H1 (cell line): Measurements from ENCODE around the gene CPD. TPM values are rescaled to one million over a fixed set of nuclear protein-coding genes. Genes with fewer than 3 reads are reported as not detected.

Experiments used
- CTCF ChIA-PET: fragments of 300-600 bp; sonication (Branson Sonifier 250); formaldehyde crosslinking; loops from one replicate; lab custom pipeline; 2021; ENCODE audit not compliant: partially characterized antibody; lab: Charles Lee
- POLR2A ChIA-PET: fragments of 300-600 bp; sonication (Branson Sonifier 250); formaldehyde crosslinking; loops from one replicate; lab custom pipeline; 2021; ENCODE audit warnings: inconsistent platforms; ENCODE audit not compliant: partially characterized antibody; lab: Charles Lee
- DNase-seq, 2 experiments: peaks; one replicate each; pipeline versions ENCODE4 v3.0.0 to v3.0.0-alpha.2; 2010 to 2022; ENCODE audit warnings: low spot score in 2 of 2, low read depth in 1 of 2, mixed read lengths in 1 of 2
- FAIRE-seq: peaks from 2 replicates; lab custom pipeline; 2011; peaks lifted over from hg19 to GRCh38; lab: Jason Lieb, UNC
- H2AFZ ChIP-seq: 2 replicates; pipeline ENCODE4 v1.8.1; 2012; ENCODE audit warnings: low read length, inconsistent platforms
- H2AK5ac ChIP-seq: 2 replicates; pipeline ENCODE4 v1.6.1; 2013; ENCODE audit warnings: low read depth, low read length
- H2BK120ac ChIP-seq: replicated peaks from 2 replicates; pipeline ENCODE3; 2013; ENCODE audit warnings: low read depth, low read length, inconsistent platforms
- H2BK12ac ChIP-seq: 2 replicates; pipeline ENCODE4 v1.6.1; 2013; ENCODE audit warnings: low read depth, low read length
- H2BK15ac ChIP-seq: 2 replicates; pipeline ENCODE4 v1.6.1; 2013; ENCODE audit warnings: low read length
- H2BK20ac ChIP-seq: 2 replicates; pipeline ENCODE4 v1.6.1; 2013; ENCODE audit warnings: low read length
- H2BK5ac ChIP-seq: 2 replicates; pipeline ENCODE4 v1.6.1; 2013; ENCODE audit warnings: low read depth, low read length
- H3K14ac ChIP-seq: 2 replicates; pipeline ENCODE4 v1.6.1; 2013; ENCODE audit warnings: inconsistent platforms; ENCODE audit not compliant: insufficient read length
- H3K18ac ChIP-seq: 2 replicates; pipeline ENCODE4 v1.6.1; 2013; ENCODE audit warnings: low read length; ENCODE audit errors: extremely low read depth
- H3K23ac ChIP-seq: 2 replicates; pipeline ENCODE4 v1.6.1; 2013; ENCODE audit warnings: inconsistent platforms; ENCODE audit not compliant: insufficient read length
- H3K23me2 ChIP-seq: 2 replicates; pipeline ENCODE4 v1.6.1; 2013; ENCODE audit warnings: low read depth, low read length
- H3K27ac ChIP-seq: 2 replicates; pipeline ENCODE4 v1.6.1; 2011; ENCODE audit warnings: low read depth, low read length, inconsistent platforms
- H3K27me3 ChIP-seq, 4 experiments: replicated peaks in 1 of 4; 1 replicate in 1 of 4; 2 replicates in 3 of 4; pipeline versions ENCODE4 v1.6.1 to v1.8.1; 2011 to 2013; ENCODE audit warnings: low read length in 3 of 4, mild to moderate bottlenecking in 3 of 4, inconsistent platforms in 2 of 4, mixed read lengths in 2 of 4, moderate library complexity in 1 of 4; ENCODE audit not compliant: control insufficient read depth in 3 of 4, insufficient read depth in 3 of 4; ENCODE audit errors: extremely low read depth in 1 of 4
- H3K36me3 ChIP-seq, 4 experiments: 2 replicates each; pipeline versions ENCODE4 v1.6.1 to v1.8.1; 2011 to 2013; ENCODE audit warnings: mild to moderate bottlenecking in 4 of 4, low read length in 3 of 4, moderate library complexity in 2 of 4, control low read depth in 1 of 4, inconsistent platforms in 1 of 4; ENCODE audit not compliant: insufficient read depth in 4 of 4, control insufficient read depth in 2 of 4
- H3K4ac ChIP-seq: replicated peaks from 2 replicates; pipeline ENCODE3; 2013; ENCODE audit warnings: low read length, low read depth, mixed read lengths, inconsistent platforms; ENCODE audit not compliant: insufficient read length
- H3K4me1 ChIP-seq, 4 experiments: replicated peaks in 1 of 4; 1 replicate in 1 of 4; 2 replicates in 3 of 4; pipeline versions ENCODE4 v1.6.1 to v1.8.1; 2011 to 2013; ENCODE audit warnings: low read length in 3 of 4, inconsistent platforms in 2 of 4, mixed read lengths in 1 of 4; ENCODE audit not compliant: insufficient read depth in 4 of 4, control insufficient read depth in 3 of 4
- H3K4me2 ChIP-seq, 2 experiments: 2 replicates each; pipeline versions ENCODE4 v1.6.1 to v1.8.1; 2011 to 2013; ENCODE audit warnings: low read depth in 2 of 2, low read length in 2 of 2, control low read depth in 1 of 2, inconsistent platforms in 1 of 2, mild to moderate bottlenecking in 1 of 2; ENCODE audit not compliant: insufficient read depth in 1 of 2
- H3K4me3 ChIP-seq, 4 experiments: fragments of 200-600, 300-600 bp in 1 of 4; sonication (generic), shearing (Covaris generic), sonication (Bioruptor Twin) in 1 of 4; 2 replicates each; pipeline versions ENCODE4 v1.5.1 to v1.8.1; 2011 to 2016; ENCODE audit warnings: low read length in 4 of 4, low read depth in 3 of 4, control low read depth in 2 of 4, inconsistent platforms in 2 of 4, mild to moderate bottlenecking in 2 of 4, mixed read lengths in 1 of 4, moderate library complexity in 1 of 4; ENCODE audit not compliant: insufficient read depth in 2 of 4; ENCODE audit errors: extremely low read depth in 1 of 4
- H3K56ac ChIP-seq: replicated peaks from 2 replicates; pipeline ENCODE3; 2013; ENCODE audit warnings: low read depth, mild to moderate bottlenecking, mixed read lengths, low read length, inconsistent platforms; ENCODE audit not compliant: insufficient read length
- H3K79me1 ChIP-seq: 2 replicates; pipeline ENCODE4 v1.6.1; 2013; ENCODE audit warnings: low read depth, low read length, control low read depth
- H3K79me2 ChIP-seq, 2 experiments: 2 replicates each; pipeline versions ENCODE4 v1.6.1 to v1.8.1; 2012 to 2013; ENCODE audit warnings: low read length in 2 of 2, mild to moderate bottlenecking in 2 of 2, inconsistent platforms in 1 of 2; ENCODE audit not compliant: insufficient read depth in 2 of 2, control insufficient read depth in 1 of 2
- H3K9ac ChIP-seq, 4 experiments: replicated peaks in 1 of 4; 1 replicate in 1 of 4; 2 replicates in 3 of 4; pipeline versions ENCODE4 v1.6.1 to v1.8.1; 2011 to 2013; ENCODE audit warnings: low read depth in 3 of 4, low read length in 3 of 4, control low read depth in 2 of 4, mild to moderate bottlenecking in 2 of 4, moderate library complexity in 2 of 4, inconsistent platforms in 1 of 4; ENCODE audit errors: extremely low read depth in 1 of 4
- H3K9me3 ChIP-seq, 2 experiments: 2 replicates each; pipeline versions ENCODE4 v1.6.1 to v1.8.1; 2012 to 2013; ENCODE audit warnings: mild to moderate bottlenecking in 2 of 2, moderate library complexity in 2 of 2, control low read depth in 1 of 2, inconsistent platforms in 1 of 2, low read depth in 1 of 2, low read length in 1 of 2, mixed read lengths in 1 of 2; ENCODE audit not compliant: insufficient read depth in 2 of 2
- H4K20me1 ChIP-seq, 2 experiments: replicated peaks in 1 of 2; 2 replicates each; pipeline versions ENCODE3 to v1.8.1; 2011 to 2013; ENCODE audit warnings: inconsistent platforms in 2 of 2, low read length in 2 of 2, mild to moderate bottlenecking in 1 of 2; ENCODE audit not compliant: insufficient read depth in 2 of 2, control insufficient read depth in 1 of 2
- H4K5ac ChIP-seq: 2 replicates; pipeline ENCODE4 v1.6.1; 2013; ENCODE audit warnings: low read length, low read depth, mixed read lengths, inconsistent platforms; ENCODE audit not compliant: insufficient read length
- H4K8ac ChIP-seq: 2 replicates; pipeline ENCODE4 v1.8.0; 2013; ENCODE audit warnings: mild to moderate bottlenecking, moderate library complexity, low read length, inconsistent platforms; ENCODE audit not compliant: insufficient read depth; ENCODE audit errors: extremely low read depth
- H4K91ac ChIP-seq: replicated peaks from 2 replicates; pipeline ENCODE3; 2013; ENCODE audit warnings: low read length, mixed read lengths, inconsistent platforms; ENCODE audit not compliant: insufficient read length
- MAFK ChIP-seq: IDR thresholded peaks from 2 replicates; pipeline ENCODE4 v1.6.1; 2012; ENCODE audit warnings: low read depth, mild to moderate bottlenecking, improper control_type of control experiment, low read length
- RNF2 ChIP-seq: fragments of 200-900, 300-1000 bp; sonication (generic); IDR thresholded peaks from 2 replicates; pipeline ENCODE4 v1.7.1; 2016; ENCODE audit warnings: borderline replicate concordance, low read depth, mild to moderate bottlenecking, antibody characterized with exemption, low read length; ENCODE audit not compliant: poor library complexity, severe bottlenecking; ENCODE audit errors: missing control alignments
- WGBS, 2 experiments: shearing (Covaris generic) in 1 of 2; methylation state at CpG; one replicate each; pipeline versions ENCODE4 v1.1.6 to v1.1.7; 2013 to 2015; ENCODE audit warnings: low lambda C conversion rate in 2 of 2, mixed read lengths in 2 of 2, inconsistent platforms in 1 of 2, low coverage in 1 of 2, missing lambda C conversion rate in 1 of 2; ENCODE audit not compliant: insufficient replicate concordance in 2 of 2, insufficient coverage in 1 of 2, insufficient read length in 1 of 2; ENCODE audit errors: extremely low coverage in 1 of 2, missing lambda C conversion rate in 1 of 2; 5-methylcytosine and 5-hydroxymethylcytosine counted together
- polyA plus RNA-seq, 7 experiments: library from polyadenylated mRNA; depleted of rRNA in 3 of 7; stranded (reverse) in 5 of 7; unstranded in 2 of 7; fragments of >200 nt in 5 of 7; fragments of 200-250 nt in 2 of 7; gene quantifications; 1 replicate in 5 of 7; 2 replicates in 1 of 7; 4 replicates in 1 of 7; pipeline versions ENCODE4 v1.2.1 to v1.2.3, GENCODE V29; 2011 to 2013; ENCODE audit warnings: missing spikeins in 2 of 7, mixed read lengths in 2 of 7
- total RNA-seq: library from RNA; stranded (reverse); fragmentation: NEBNext Ultra II Directional; extraction: Animal tissue kit (Norgen Biotek cat#: 25700); gene quantifications from 2 replicates; pipeline ENCODE4 v1.2.1, GENCODE V29; 2021

CPD gene
- total and polyA plus RNA-seq, 2 of the 8 experiments (the other 6 are each of a cell fraction or from before 2014, with no cell fraction given) = 8.6 to 46.2 TPM

DNA sequence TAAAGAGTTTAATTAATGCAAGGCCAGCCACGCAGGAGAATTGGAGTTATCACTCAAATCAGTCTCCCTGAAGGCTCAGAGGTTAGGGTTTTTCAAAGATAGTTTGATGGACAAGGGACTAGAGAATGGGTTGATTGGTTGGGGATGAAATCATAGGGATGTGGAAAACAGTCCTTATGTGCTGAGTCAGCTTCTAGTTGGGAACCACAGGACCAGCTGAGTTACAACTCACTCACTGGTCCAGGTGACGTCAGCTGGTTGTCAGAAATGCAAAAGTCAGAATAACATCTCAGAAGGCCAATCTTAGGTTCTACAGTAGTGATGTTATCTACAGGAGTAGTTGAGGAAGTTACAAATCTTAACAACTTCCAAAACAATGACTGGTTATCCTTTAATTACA lies 47.6 kb downstream of the CPD start:
- peak; percentile 55 for FAIRE-seq
- TF ChIP-seq RNF2 (no peak), MAFK (peak; percentile 76)
- TF ChIP-seq, all 59 proteins: peak for 1

More for the DNA sequence above, 47.6 kb downstream of the CPD start:
- H3K9ac ChIP-seq = no peak overlapping the region
- H3K36me3 ChIP-seq = peaks cover 0 to 18% (median 5%) of the 10 kb centered on the region in 4 experiments; a peak in 5 of 8 replicates
- H3K14ac ChIP-seq = no peak overlapping the region
- no peaks in the 10 kb centered on the region for H3K79me2 ChIP-seq
- no peak for DNase-seq
- no peak overlapping the region for H3K4me3 ChIP-seq
- WGBS, 2 experiments = 93% methylated on average over 2 of the region's 2 CpGs; no CpG with 5 or more reads in 1 of the 2 experiments
- H3K4me2 ChIP-seq = no peak overlapping the region
- no peak overlapping the region for H3K18ac ChIP-seq
- H4K5ac ChIP-seq = no peak overlapping the region
- H3K79me1 ChIP-seq = no peaks in the 10 kb centered on the region
- no peak overlapping the region for H2BK5ac ChIP-seq
- no peak overlapping the region for H2BK120ac ChIP-seq
- no peak overlapping the region for H2AK5ac ChIP-seq
- H3K23me2 ChIP-seq = no peaks in the 10 kb centered on the region
- H2BK12ac ChIP-seq = no peak overlapping the region
- no peak overlapping the region for H3K23ac ChIP-seq
- no peaks in the 10 kb centered on the region for H3K4me1 ChIP-seq
- H4K20me1 ChIP-seq = no peaks in the 10 kb centered on the region
- CTCF ChIA-PET = no interaction called here
- no peaks in the 10 kb centered on the region for H3K9me3 ChIP-seq
- H3K4ac ChIP-seq = no peak overlapping the region
- no peak overlapping the region for H3K27ac ChIP-seq
- H2BK20ac ChIP-seq = no peak overlapping the region
- POLR2A ChIA-PET = interaction anchor here (0.7 kb wide), 1 partner anchor 15 kb away, joined by 3 read pairs; no protein-coding TSS in a partner anchor
- peaks cover 0 to 1% (median 0%) of the 10 kb centered on the region in 4 experiments; a peak in 1 of 7 replicates for H3K27me3 ChIP-seq
- no peak overlapping the region for H4K8ac ChIP-seq
- no peak overlapping the region for H2BK15ac ChIP-seq
- H4K91ac ChIP-seq = no peak overlapping the region
- H2AFZ ChIP-seq = no peak overlapping the region
- H3K56ac ChIP-seq = no peak overlapping the region
